ENCODE measurements around the gene RAET1L.
"Not testable (repeated sequence)": the region's sequence is repeated elsewhere in the genome, so short reads cannot be mapped to it uniquely, and the experiment has no call there.

RAET1L gene

GRCh38 chr6:150013785-150014622 lies 11.3 kb downstream of the RAET1L start:
- not testable (repeated sequence) for H3K27ac Mint-ChIP-seq
- peak overlapping the region; percentile 39 for H3K4me3 Mint-ChIP-seq

GRCh38 chr6:150012846-150013784 lies 12.2 kb downstream of the RAET1L start:
- H3K4me1 Mint-ChIP-seq: peaks cover 37% of the 10 kb centered on the region
- not testable (repeated sequence) for ATAC-seq; H3K27ac Mint-ChIP-seq; H3K4me3 Mint-ChIP-seq; DNase-seq (ENCODE audit: low spot score in 2 of 2); H3K36me3 Mint-ChIP-seq; H3K9me3 Mint-ChIP-seq

More at GRCh38 chr6:150013785-150014622, 11.3 kb downstream of the RAET1L start:
- not testable (repeated sequence) for H3K9me3 Mint-ChIP-seq; ATAC-seq; DNase-seq (ENCODE audit: low spot score in 2 of 2); H3K36me3 Mint-ChIP-seq
- peaks cover 29% of the 10 kb centered on the region for H3K4me1 Mint-ChIP-seq

- peaks cover 16% of the 10 kb centered on the region for H3K36me3 Mint-ChIP-seq
- ATAC-seq: no peak
- no peak for DNase-seq (ENCODE audit: low spot score in 2 of 2)
- peaks cover 38% of the 10 kb centered on the region for H3K4me1 Mint-ChIP-seq
- no peak overlapping the region for H3K4me3 Mint-ChIP-seq
- no peaks in the 10 kb centered on the region for H3K9me3 Mint-ChIP-seq
- peak overlapping the region; percentile 26 for H3K27ac Mint-ChIP-seq
These were observed 16.7 kb downstream of the RAET1L start for GRCh38 chr6:150008588-150008987.

DNA sequence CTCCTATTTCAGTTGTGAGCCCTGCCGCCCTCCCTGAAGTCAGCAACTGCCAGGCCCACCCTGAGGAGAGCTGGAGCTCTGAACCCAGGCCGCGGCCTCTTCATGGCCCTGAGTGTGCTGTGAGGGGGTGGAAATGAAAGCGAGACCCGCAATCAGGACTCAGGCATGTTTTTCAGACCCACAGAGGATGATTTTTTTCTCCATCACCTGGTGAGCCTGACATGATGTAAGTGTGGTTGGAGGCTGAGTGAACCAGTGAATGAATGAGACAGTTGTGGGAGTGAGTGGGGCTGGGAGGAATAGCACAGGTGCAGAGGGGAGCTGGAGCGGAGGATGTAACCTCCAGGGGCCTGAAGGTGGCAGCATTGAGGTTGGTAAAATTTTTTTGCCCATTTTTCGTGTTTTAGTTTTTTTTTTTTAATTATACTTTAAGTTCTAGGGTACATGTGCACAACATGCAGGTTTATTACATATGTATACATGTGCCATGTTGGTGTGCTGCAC lies 18.3 kb downstream of the RAET1L start:
- Mint-ChIP-seq H3K4me3 (no peak overlapping the region), H3K9me3 (no peaks in the 10 kb centered on the region), H3K4me1 (peaks cover 45% of the 10 kb centered on the region), H3K36me3 (peaks cover 16% of the 10 kb centered on the region), H3K27ac (no peak overlapping the region)
- peak; percentile 62 for ATAC-seq
- DNase-seq (ENCODE audit: low spot score in 2 of 2): no peak

DNA sequence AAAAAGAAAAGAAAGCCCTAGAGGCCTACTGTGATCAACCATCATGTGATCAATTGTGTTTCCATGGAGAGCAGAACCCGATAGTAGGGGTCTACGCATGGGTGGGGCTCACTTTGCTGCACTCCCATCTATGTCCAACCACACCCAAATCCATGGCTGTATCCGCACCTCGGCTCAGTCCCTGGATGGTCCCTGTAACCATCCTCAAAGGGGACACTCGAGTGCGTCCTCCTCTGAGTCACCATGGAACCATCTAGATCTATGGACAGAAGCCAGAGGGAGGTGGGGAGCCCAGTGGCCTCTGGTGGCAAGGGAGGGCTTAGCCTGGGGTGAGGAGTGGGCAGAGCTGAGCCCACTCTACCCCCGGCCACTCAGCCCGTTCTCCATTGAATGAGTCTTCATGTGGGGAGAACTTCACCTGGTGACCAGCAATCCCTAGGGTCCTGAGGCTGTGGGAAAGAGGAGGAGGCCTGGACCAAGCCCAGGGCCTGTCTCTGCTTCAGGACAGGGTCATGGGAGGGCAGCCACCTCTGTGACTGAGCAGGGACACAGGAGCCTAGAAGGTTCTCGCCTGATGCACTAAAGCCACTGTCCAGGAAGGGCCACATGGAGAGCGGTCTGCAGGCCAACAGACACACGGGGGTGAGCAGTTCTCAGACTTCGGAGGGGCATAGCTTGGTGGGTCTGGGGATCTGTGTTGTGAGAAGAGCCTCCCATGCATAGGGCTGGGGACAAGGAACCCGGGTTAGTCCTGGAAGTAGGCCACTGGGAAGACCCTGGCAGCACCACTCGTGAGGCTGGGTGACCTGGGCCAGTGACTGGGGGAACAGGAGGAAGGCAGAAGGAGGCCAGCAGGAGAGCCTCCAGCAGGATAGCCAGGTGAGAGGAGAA lies 19.3 kb downstream of the RAET1L start:
- Mint-ChIP-seq H3K36me3 (peaks cover 16% of the 10 kb centered on the region), H3K4me1 (peaks cover 55% of the 10 kb centered on the region), H3K27ac (peak overlapping the region; percentile 74), H3K9me3 (no peaks in the 10 kb centered on the region), H3K4me3 (peak overlapping the region; percentile 81)
- DNase-seq (ENCODE audit: low spot score in 2 of 2): no peak
- no peak for ATAC-seq

DNA sequence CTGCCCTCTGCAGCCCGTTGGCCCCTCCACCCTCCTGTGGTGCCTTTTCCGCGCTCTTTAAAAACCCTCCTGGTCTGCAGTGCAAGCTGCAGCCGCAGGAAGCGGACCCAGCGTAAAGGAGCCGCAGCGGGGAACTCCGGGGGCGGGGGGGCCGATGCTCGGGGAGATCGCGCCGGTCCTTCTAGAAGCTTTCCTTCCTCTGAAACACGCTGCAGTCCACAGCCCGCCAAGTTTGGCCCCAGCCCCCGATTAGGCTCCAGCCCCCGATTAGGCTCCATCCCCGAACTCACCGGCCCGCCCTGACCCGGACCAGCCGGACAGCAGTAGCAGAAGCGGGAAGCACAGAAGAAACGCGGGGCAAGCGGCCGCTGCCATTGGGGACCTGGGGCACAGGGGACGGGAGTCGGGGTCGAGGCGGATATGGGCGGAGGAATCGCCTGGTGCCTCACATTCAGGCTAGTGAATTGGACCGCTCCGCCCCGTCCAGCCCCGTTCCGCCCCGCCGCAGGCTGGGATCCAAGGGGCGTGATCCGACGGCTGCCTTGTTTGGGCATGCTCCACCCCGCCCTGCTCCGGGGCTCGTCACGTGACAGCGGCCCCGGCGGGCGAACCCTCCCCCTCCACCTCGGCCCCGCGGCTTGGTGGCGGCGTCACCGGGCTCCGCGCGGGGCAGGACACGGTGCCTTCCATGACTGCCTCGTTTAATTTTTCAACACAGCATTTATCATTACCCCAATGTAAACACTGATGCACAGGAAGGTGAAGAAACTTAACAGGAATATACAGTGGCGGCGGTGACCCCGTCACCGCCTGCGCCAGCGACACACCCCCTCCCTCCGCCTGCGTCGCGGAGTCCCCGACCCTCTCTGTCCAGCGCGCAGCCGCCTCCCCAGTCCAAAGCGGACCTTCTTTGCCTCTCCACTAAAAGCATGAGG lies 20.3 kb downstream of the RAET1L start:
- Mint-ChIP-seq H3K4me1 (peaks cover 64% of the 10 kb centered on the region), H3K4me3 (peak overlapping the region; percentile 81), H3K36me3 (peaks cover 16% of the 10 kb centered on the region), H3K9me3 (no peaks in the 10 kb centered on the region), H3K27ac (peak overlapping the region; percentile 74)
- ATAC-seq (peak; percentile 82), DNase-seq (ENCODE audit: low spot score in 2 of 2) (peak; percentile 74 to 93)

DNA sequence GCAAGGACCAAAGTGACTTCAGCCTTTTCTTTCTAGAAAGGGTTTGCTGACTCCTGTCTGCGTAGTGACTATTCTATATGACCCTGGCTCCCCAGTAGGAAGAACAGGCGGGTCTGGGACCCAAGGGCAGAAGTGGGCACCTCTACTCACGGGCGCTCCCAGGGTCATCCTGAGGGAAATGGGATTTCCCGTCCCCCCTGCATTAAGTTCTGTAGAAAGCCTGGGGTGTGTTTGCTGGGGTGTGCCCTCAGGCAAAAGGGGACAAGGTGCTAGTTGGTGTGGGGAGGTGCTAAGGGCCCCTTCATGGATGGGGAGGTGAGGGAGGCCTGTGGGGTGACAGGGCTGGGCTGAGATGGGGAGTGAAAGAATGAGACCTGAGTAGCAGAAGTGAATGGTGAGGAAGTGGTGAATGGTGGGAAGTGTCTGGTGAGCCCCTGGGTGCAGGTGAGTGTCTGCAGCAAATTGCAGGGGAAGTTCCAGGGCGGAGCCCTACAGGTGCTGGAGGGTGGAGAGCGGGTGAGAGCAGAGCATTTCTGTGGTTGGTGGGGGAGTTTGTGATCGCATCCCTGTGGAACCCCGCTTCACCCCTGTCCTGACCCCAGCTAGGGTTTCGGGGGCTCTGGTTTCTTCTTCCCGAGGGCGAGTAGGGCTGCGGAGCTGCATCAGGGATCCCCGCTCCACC lies 21.1 kb downstream of the RAET1L start:
- H3K36me3 Mint-ChIP-seq: peaks cover 16% of the 10 kb centered on the region
- peak overlapping the region; percentile 81 for H3K4me3 Mint-ChIP-seq
- no peaks in the 10 kb centered on the region for H3K9me3 Mint-ChIP-seq
- peak overlapping the region; percentile 74 for H3K27ac Mint-ChIP-seq
- peak; percentile 29 for ATAC-seq
- peaks cover 70% of the 10 kb centered on the region for H3K4me1 Mint-ChIP-seq
- DNase-seq (ENCODE audit: low spot score in 2 of 2): no peak

DNA sequence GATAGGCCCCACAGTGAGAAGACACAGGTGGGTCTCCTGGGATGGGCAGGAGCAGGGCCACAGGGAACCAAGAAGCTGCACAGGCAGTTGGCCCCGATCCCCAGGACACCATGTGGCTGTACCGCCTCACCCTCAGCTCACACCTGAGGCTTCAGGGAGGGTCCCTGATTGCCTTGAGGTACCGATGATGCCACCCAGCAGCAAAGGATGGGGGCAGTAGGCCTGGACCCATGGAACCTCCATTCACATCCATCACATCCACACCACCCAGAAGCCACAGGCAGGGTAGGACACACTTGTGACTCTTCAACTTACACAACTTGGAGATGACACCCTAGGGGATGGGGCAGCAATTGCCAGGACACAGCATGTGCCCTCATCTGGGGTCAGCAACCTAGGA lies 21.7 kb downstream of the RAET1L start:
- not testable (repeated sequence) for H3K27ac Mint-ChIP-seq; DNase-seq (ENCODE audit: low spot score in 2 of 2); H3K9me3 Mint-ChIP-seq; ATAC-seq
- Mint-ChIP-seq H3K36me3 (peaks cover 13% of the 10 kb centered on the region), H3K4me1 (peaks cover 67% of the 10 kb centered on the region), H3K4me3 (peak overlapping the region; percentile 81)

GRCh38 chr6:150002710-150003109 lies 22.6 kb downstream of the RAET1L start:
- Mint-ChIP-seq H3K27ac (no peak overlapping the region), H3K4me3 (no peak overlapping the region), H3K36me3 (peaks cover 11% of the 10 kb centered on the region), H3K9me3 (no peaks in the 10 kb centered on the region), H3K4me1 (peaks cover 62% of the 10 kb centered on the region)
- no peak for ATAC-seq
- DNase-seq (ENCODE audit: low spot score in 2 of 2): no peak

DNA sequence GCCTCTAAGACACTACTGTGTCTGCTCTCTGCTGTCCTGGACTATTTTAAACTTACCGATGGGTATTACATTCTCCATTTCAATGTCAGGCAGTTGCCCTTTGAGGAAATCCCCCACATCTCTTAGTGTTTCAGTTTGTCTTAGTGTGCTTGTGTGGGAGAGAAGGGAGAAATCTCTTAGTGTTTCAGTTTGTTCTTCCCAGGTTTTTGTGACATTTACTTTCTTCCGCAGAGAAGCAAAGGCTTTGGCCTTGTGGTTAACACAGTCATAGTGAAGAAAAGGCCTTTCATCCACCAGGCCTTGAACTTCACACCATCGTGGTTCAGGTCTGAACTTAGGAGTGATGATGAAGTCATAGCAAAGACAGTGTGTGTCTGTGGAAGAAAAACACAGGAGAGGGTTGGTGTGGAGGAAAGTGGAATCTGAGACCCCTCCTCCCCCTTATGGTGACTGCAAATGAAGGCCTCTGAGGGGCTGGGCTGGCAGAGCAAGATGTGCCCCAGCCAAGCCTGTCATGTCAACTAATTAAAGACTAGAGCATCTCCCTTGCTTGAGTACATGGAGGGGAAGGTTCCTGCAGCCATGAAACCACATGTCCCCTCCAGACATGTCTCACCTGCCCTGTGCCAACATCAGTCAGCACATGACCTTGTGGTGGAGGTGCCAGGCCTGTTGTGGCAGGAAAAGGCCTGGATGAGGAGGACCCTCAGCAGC lies 23.9 kb downstream of the RAET1L start:
- ATAC-seq: peak; percentile 71
- H3K4me3 Mint-ChIP-seq: peak overlapping the region; percentile 17
- peaks cover 55% of the 10 kb centered on the region for H3K4me1 Mint-ChIP-seq

GRCh38 chr6:149999636-150000035 lies 25.7 kb downstream of the RAET1L start:
- Mint-ChIP-seq H3K9me3 (no peaks in the 10 kb centered on the region), H3K4me3 (no peak overlapping the region), H3K27ac (no peak overlapping the region), H3K4me1 (peaks cover 42% of the 10 kb centered on the region), H3K36me3 (peaks cover 6% of the 10 kb centered on the region)
- no peak for DNase-seq (ENCODE audit: low spot score in 2 of 2)
- no peak for ATAC-seq

More for the DNA sequence above, 23.9 kb downstream of the RAET1L start:
- Mint-ChIP-seq H3K9me3 (no peaks in the 10 kb centered on the region), H3K27ac (no peak overlapping the region), H3K36me3 (peaks cover 11% of the 10 kb centered on the region)
- DNase-seq (ENCODE audit: low spot score in 2 of 2): peak in 1 of 2 donors; percentile 65

GRCh38 chr6:149995971-149996370 lies 29.4 kb downstream of the RAET1L start:
- no peak overlapping the region for H3K4me3 Mint-ChIP-seq
- ATAC-seq (no peak), DNase-seq (ENCODE audit: low spot score in 2 of 2) (no peak)
- H3K4me1 Mint-ChIP-seq: peaks cover 27% of the 10 kb centered on the region
- no peak overlapping the region for H3K27ac Mint-ChIP-seq
- H3K36me3 Mint-ChIP-seq: no peaks in the 10 kb centered on the region
- no peaks in the 10 kb centered on the region for H3K9me3 Mint-ChIP-seq

Measured in stimulated activated effector memory CD8-positive, alpha-beta T cell treated with anti-CD3 and anti-CD28 coated beads, Interleukin-12 subunit alpha, Interleukin-12 subunit beta, amount 100 ng/mL, for 72 hours (primary cell).